WTC11 (cell line): ENCODE data around the gene CCDC3. TPM values are rescaled to one million over a fixed set of nuclear protein-coding genes. Genes with fewer than 3 reads are reported as not detected.

Experiments used
- ATAC-seq: fragments of 200-7000 bp; cut with Tn5 transposase; 2 replicates; pipeline ENCODE4 v1.10.0; 2021; ENCODE audit warnings: mild to moderate bottlenecking, moderate library complexity
- CTCF ChIA-PET: fragments of 300-600 bp; sonication (Branson Sonifier 250); formaldehyde crosslinking; loops from one replicate; lab custom pipeline; 2021; ENCODE audit warnings: antibody characterized with exemption; lab: Charles Lee
- POLR2A ChIA-PET: fragments of 350-600 bp; sonication (Branson Sonifier 250); formaldehyde crosslinking; loops from one replicate; lab custom pipeline; 2021; ENCODE audit warnings: antibody characterized with exemption; lab: Charles Lee
- DNase-seq: peaks from one replicate; pipeline ENCODE4 v3.0.0; 2021; ENCODE audit warnings: low spot score
- H3K27ac Mint-ChIP-seq: 2 replicates; pipeline ENCODE4 v1.8.0; 2021; ENCODE audit warnings: mixed read lengths
- H3K27me3 Mint-ChIP-seq: 2 replicates; pipeline ENCODE4 v1.8.0; 2021; ENCODE audit warnings: low read depth, mild to moderate bottlenecking, moderate library complexity, mixed read lengths
- H3K36me3 Mint-ChIP-seq: 2 replicates; pipeline ENCODE4 v1.8.0; 2021; ENCODE audit warnings: mixed read lengths
- H3K4me1 Mint-ChIP-seq: 2 replicates; pipeline ENCODE4 v1.8.0; 2022; ENCODE audit warnings: mixed read lengths
- H3K4me3 Mint-ChIP-seq: 2 replicates; pipeline ENCODE4 v1.8.0; 2021; ENCODE audit warnings: mild to moderate bottlenecking, moderate library complexity, mixed read lengths
- H3K9me3 Mint-ChIP-seq: 2 replicates; pipeline ENCODE4 v1.8.0; 2021; ENCODE audit warnings: mixed read lengths
- CREM ChIP-seq: sonication (generic); formaldehyde crosslinking; IDR thresholded peaks from 2 replicates; pipeline ENCODE4 v1.8.1; 2022; ENCODE audit warnings: mild to moderate bottlenecking, missing genetic modification reagents, moderate library complexity
- E2F1 ChIP-seq: sonication (generic); formaldehyde crosslinking; IDR thresholded peaks from 2 replicates; pipeline ENCODE4 v1.8.0; 2022; ENCODE audit warnings: mild to moderate bottlenecking, missing genetic modification reagents
- ETV6 ChIP-seq: sonication (generic); formaldehyde crosslinking; IDR thresholded peaks from 2 replicates; pipeline ENCODE4 v1.8.1; 2022; ENCODE audit warnings: mild to moderate bottlenecking, missing genetic modification reagents
- GRHL2 ChIP-seq: fragments of 250-450 bp; sonication (Bioruptor Pico); IDR thresholded peaks from 2 replicates; pipeline ENCODE4 v1.8.0; 2022; ENCODE audit warnings: mild to moderate bottlenecking, moderate library complexity; ENCODE audit not compliant: insufficient replicate concordance, severe bottlenecking
- JUN ChIP-seq: sonication (generic); formaldehyde crosslinking; IDR thresholded peaks from 2 replicates; pipeline ENCODE4 v1.8.0; 2023; ENCODE audit warnings: mild to moderate bottlenecking, missing genetic modification reagents
- NR1H2 ChIP-seq: sonication (generic); formaldehyde crosslinking; IDR thresholded peaks from 2 replicates; pipeline ENCODE4 v1.9.0; 2021; ENCODE audit warnings: mild to moderate bottlenecking, moderate library complexity, missing genetic modification reagents
- OVOL2 ChIP-seq: fragments of 250-450 bp; sonication (Bioruptor Pico); IDR thresholded peaks from 2 replicates; pipeline ENCODE4 v1.9.0; 2021; ENCODE audit warnings: mild to moderate bottlenecking, borderline replicate concordance
- PREB ChIP-seq: sonication (generic); formaldehyde crosslinking; IDR thresholded peaks from 2 replicates; pipeline ENCODE4 v1.8.1; 2022; ENCODE audit warnings: mild to moderate bottlenecking, missing genetic modification reagents, moderate library complexity, borderline replicate concordance
- RORB ChIP-seq: fragments of 250-450 bp; sonication (Bioruptor Pico); IDR thresholded peaks from 2 replicates; pipeline ENCODE4 v1.9.0; 2021; ENCODE audit warnings: mild to moderate bottlenecking
- SMAD3 ChIP-seq: sonication (generic); formaldehyde crosslinking; IDR thresholded peaks from 2 replicates; pipeline ENCODE4 v1.8.0; 2022; ENCODE audit warnings: missing genetic modification reagents, mild to moderate bottlenecking, borderline replicate concordance
- TEAD4 ChIP-seq: sonication (generic); formaldehyde crosslinking; IDR thresholded peaks from 2 replicates; pipeline ENCODE4 v1.8.0; 2022; ENCODE audit warnings: mild to moderate bottlenecking, missing genetic modification reagents
- ZNF512 ChIP-seq: sonication (generic); formaldehyde crosslinking; IDR thresholded peaks from 2 replicates; pipeline ENCODE4 v1.8.1; 2022; ENCODE audit warnings: missing genetic modification reagents, borderline replicate concordance
- ZNF532 ChIP-seq: fragments of 250-450 bp; sonication (Bioruptor Pico); IDR thresholded peaks from 2 replicates; pipeline ENCODE4 v1.9.0; 2021; ENCODE audit warnings: mild to moderate bottlenecking, borderline replicate concordance
- total RNA-seq: library from RNA; stranded (reverse); gene quantifications from 3 replicates; pipeline ENCODE4 v1.2.3, GENCODE V29; 2021
- TF ChIP-seq, protein P1 (sequence below): sonication (generic); formaldehyde crosslinking; IDR thresholded peaks from 2 replicates; pipeline ENCODE4 v1.8.1; 2023; ENCODE audit warnings: mild to moderate bottlenecking, missing genetic modification reagents, moderate library complexity

Gene CCDC3
- total RNA-seq, 1 experiment from 2014 or later = 3.5 TPM

- TF ChIP-seq ZNF532 (CRISPR knock-in tag) = no peak
- TF ChIP-seq OVOL2 (CRISPR knock-in tag) = no peak
- TF ChIP-seq CREM (CRISPR knock-in tag) = no peak
- no peak for TF ChIP-seq PREB (CRISPR knock-in tag)
- TF ChIP-seq RORB (CRISPR knock-in tag) = no peak
- TF ChIP-seq JUN (CRISPR knock-in tag) = no peak
- TF ChIP-seq E2F1 (CRISPR knock-in tag) = no peak
- no peak for TF ChIP-seq GRHL2
Measured at GRCh38 chr10:12961416-12962205, 39.9 kb downstream of the CCDC3 start (continued).

GRCh38 chr10:12960941-12961340 lies 40.6 kb downstream of the CCDC3 start:
- H3K9me3 Mint-ChIP-seq = peaks cover 29% of the 10 kb centered on the region
- POLR2A ChIA-PET = no interaction called here
- H3K27ac Mint-ChIP-seq = no peak overlapping the region
- peaks cover 24% of the 10 kb centered on the region for H3K36me3 Mint-ChIP-seq
- peaks cover 6% of the 10 kb centered on the region for H3K4me1 Mint-ChIP-seq
- CTCF ChIA-PET = interaction anchor here (0.6 to 1.1 kb wide), 3 partner anchors 61 to 178 kb away, joined by 3 to 4 read pairs (median 3); no protein-coding TSS in a partner anchor
- no peak for TF ChIP-seq SMAD3 (CRISPR knock-in tag)
- TF ChIP-seq ZNF512 = no peak
- no peak for TF ChIP-seq NR1H2 (CRISPR knock-in tag)
- TF ChIP-seq TEAD4 (CRISPR knock-in tag) = no peak
- TF ChIP-seq ETV6 = no peak
- TF ChIP-seq, protein P1, sequence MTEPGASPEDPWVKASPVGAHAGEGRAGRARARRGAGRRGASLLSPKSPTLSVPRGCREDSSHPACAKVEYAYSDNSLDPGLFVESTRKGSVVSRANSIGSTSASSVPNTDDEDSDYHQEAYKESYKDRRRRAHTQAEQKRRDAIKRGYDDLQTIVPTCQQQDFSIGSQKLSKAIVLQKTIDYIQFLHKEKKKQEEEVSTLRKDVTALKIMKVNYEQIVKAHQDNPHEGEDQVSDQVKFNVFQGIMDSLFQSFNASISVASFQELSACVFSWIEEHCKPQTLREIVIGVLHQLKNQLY (CRISPR knock-in tag) = no peak
- TF ChIP-seq, all 79 proteins: peak for 0
- Mint-ChIP-seq H3K4me3 (no peak overlapping the region), H3K27me3 (no peaks in the 10 kb centered on the region)
- no peak for DNase-seq
- no peak for ATAC-seq
